ENCODE results near the gene ATF1.
"Not testable (repeated sequence)": the region's sequence is repeated elsewhere in the genome, so short reads cannot be mapped to it uniquely, and the experiment has no call there.

Gene ATF1

DNA sequence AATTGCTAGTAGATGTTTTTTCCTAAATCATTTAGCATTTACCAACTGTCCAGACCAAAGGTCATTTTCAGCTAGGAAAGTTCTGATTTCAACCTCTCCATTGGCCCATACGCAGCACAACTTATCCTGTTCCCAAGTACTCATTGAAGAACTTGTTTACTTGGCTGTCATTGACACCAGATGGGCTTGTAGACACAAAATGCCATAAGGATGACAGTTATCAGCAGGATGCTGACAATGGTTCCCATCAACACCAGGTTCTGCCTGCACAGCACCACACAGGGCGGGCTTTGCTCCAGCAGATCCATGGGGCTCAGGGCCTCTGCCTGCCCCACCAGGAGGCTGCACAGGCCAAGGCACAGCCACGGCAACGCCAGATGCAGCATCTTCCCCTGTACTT, 42.3 kb downstream of the ATF1 start:
- DNase-seq: no peak

DNA sequence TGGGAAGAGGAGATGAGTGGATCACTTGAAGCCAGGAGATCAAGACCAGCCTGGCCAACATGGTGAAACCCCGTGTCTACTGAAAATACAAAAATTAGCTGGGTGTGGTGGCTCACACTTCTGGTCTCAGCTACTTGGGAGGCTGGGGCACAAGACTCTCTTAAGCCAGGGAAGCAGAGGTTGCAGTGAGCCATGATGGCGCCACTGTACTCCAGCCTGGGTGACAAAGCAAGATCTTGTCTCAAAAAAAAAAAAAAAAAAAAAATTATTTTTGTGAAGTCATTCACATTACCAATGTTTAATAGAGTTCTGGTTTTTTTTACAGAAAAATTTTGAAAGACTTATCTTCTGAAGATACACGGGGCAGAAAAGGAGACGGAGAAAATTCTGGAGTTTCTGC, 45.2 kb downstream of the ATF1 start:
- not testable (repeated sequence) for DNase-seq

DNA sequence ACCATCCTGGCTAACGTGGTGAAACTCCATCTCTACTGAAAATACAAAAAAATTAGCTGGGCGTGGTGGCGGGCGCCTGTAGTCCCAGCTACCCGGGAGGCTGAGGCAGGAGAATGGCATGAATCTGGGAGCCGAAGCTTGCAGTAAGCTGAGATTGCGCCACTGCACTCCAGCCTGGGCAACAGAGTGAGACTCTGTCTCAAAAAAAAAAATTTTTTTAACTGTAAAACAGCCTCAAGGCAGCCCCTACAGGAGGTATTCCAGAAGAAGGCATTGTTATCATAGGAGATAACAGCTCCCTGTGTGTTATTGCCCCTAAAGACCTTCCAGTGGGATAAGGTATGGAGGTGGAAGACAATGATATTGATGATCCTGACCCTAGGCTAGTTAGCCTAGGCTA, 51.0 kb downstream of the ATF1 start:
- DNase-seq: not testable (repeated sequence)

DNA sequence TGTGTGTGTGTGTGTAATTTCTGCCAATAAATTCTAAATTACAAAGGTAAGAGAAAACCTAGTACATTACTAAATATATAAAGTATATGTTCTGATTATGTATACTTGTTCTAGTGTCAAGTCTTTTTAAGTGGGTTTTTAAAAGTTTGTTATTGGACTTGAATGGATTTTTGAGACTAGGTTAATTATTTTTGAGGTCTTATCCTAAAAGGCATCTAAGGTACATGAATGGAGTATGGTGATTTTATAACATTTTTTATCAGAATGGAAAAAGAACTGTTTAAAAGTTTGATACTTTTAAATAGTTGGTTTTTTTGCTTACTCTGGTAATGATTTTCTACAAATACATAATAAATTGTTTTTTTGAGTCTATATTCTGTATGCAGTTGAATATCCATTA, 56.3 kb downstream of the ATF1 start:
- no peak for DNase-seq

DNA sequence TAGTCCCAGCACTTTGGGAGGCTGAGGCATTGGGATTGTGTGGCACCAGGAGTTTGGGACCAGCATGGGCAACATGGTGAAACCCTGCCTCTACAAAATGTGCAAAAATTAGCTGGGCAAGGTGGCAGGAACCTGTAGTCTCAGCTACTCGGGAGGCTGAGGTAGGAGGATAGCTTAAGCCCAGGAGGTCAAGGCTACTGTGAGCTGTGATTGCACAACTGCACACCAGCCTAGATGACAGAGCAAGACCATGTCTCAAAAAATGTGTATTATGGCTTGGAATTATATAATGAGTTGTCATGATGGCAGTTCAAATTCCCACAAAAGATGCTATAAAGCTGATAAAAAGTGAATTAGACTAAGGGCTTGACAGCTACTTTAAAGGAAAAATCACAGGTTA, 58.2 kb downstream of the ATF1 start:
- no peak for DNase-seq

DNA sequence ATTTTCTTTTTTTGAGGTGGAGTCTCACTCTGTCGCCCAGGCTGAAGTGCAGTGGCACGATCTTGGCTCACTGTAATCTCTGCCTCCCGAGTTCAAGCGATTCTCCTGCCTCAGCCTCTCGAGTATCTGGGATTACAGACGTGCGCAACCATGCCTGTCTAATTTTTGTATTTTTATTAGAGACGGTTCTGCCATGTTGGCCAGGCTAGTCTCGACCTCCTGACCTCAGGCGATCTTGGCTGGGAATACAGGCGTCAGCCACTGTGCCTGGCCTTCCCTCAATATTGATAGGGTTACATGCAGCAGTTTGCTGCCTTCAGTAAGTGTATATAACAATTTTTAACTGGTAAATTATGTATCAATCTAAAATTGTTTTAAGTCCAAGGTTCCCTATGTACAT, 59.8 kb downstream of the ATF1 start:
- not testable (repeated sequence) for DNase-seq

DNA sequence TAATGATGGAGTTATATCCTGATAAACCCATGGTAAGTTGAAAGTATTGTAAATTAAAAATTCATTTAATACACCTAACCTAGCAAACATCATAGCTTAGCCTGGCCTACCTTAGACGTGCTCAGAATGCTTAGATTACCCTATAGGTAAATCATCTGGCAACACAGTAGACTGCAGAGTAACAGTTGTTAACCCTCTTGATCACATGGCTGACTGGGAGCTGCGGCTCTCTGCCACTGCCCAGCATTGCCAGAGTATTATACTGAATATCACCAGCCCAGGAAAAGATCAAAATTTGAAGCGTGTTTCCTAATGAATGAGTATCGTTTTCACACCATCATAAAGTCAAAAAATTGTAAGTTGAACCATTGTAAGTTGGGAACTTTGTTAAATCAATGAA, 61.0 kb downstream of the ATF1 start:
- DNase-seq: no peak

DNA sequence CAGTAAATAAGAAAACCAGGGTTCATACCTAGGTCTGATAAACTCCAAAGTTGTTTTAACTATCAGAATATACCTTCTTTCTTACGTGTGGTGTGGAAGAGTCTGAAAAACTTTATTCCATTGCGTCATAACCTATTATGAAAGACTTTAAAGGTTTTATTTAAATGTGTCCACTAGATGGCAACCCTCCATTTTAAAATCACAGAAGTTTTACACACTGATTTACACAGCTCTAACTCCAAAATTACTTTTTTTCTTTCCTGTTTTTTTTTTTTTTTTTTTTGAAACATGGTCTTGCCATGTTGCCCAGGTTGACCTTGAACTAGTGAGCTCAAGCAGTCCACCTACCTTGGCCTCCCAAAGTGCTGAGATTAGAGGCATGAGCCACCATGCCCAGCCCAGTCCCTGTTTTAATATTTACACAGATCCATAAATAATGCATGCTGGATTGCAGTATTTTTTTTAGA, 61.5 kb downstream of the ATF1 start:
- no peak for DNase-seq

DNA sequence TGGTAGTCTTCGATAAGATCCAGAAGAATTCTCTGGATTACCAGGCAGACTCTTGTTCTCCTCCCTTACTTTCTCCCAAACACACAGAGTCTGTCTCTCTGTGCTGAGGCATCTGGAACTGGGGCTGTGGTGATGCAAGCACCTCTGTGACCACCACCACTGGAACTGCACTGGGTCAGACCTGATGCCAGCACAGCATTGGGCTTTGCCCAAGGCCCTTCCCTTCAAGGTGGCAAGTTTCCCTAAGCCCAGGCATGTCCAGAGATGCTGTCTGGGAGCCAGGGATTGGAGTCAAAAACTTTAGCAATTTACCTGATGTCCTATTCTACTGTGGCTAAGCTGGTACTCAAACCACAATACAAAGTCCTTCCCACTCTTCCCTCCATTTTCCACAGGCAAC, 64.2 kb downstream of the ATF1 start:
- no peak for DNase-seq

DNA sequence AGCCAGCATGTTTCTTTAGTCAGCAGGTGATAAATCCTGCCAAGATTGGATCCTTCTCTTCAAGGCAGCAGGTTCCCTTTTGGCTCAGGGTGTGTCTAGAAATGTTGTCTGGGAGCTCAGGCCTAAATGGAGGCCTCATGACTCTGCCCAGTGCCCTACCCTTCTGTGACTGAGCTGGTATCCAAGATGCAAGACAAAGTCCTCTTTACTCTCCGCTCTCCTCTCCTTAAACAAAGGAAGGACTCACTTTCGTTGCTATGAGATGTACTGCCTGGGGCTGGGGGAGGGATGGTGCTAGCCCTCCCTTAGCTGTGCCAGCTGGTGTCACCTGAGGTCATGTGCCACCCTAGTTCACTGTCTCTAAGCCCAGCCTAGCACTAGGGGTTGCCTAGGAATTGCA, 65.0 kb downstream of the ATF1 start:
- DNase-seq: no peak

DNA sequence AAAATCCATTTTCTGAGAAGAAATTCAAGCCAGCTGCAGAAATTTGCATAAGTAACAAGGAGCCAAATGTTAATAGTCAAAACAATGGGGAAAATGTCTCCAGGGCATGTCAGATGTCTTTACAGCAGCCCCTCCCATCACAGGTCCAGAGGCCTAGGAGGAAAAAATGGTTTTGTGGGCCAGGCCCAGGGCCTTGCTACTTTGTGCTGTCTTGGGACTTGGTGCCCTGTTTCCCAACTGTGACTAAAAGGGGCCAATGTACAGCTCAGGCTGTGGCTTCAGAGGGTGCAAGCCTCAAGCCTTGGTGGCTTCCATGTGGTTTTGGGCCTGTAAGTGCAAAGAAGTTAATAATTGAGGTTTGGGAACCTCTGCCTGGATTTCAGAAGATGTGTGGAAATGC, 69.9 kb downstream of the ATF1 start:
- not testable (repeated sequence) for DNase-seq

DNA sequence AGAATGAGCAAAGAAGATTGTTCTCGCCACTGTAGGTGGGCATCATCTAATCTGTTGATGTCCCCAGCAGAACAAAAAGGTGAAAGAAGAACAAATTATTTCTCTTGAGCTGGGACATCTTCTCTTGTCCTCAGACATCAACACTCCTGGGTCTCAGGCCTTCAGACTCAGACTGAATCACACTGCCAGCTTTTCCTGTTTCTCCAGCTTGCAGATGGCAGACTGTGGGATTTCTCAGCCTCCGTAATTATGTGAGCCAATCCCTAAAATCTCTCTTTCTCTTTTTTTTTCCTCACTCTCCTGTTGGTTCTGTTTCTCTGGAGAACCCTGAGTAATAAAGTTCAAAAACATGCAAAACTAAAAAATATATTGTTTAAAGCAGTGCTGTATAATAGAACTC, 75.1 kb downstream of the ATF1 start:
- no peak for DNase-seq

DNA sequence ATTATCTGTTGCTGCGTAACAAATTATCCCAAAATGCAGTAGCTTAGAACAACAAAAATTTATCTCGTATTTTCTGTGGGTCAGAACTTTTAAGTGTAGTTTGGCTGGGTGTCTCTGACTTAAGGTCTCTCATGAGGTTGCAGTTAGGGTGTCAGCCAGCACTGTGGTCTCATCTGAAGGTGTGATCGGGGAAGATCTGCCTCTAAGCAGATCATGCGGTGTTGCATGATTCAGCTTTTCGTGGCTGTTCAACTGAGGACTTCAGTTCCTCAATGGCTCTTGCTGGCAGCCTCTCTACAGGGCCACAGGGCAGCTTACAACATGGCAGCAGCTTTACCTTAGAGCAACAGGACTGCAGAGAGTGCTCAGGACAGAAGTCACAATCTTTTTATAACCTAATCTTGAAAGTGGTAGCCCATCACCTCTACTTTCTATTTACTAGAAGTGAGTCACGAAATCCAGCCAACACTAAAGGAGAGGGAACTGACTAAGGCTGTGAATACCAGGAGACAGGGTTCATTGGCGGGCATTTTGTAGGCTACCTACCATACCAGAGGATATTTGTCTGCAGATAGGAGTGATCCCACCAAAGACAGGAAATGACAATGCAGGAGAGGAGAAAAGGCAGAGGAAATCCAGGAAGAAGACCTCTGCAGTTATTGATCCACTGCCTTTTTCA, 77.0 kb downstream of the ATF1 start:
- DNase-seq: no peak

DNA sequence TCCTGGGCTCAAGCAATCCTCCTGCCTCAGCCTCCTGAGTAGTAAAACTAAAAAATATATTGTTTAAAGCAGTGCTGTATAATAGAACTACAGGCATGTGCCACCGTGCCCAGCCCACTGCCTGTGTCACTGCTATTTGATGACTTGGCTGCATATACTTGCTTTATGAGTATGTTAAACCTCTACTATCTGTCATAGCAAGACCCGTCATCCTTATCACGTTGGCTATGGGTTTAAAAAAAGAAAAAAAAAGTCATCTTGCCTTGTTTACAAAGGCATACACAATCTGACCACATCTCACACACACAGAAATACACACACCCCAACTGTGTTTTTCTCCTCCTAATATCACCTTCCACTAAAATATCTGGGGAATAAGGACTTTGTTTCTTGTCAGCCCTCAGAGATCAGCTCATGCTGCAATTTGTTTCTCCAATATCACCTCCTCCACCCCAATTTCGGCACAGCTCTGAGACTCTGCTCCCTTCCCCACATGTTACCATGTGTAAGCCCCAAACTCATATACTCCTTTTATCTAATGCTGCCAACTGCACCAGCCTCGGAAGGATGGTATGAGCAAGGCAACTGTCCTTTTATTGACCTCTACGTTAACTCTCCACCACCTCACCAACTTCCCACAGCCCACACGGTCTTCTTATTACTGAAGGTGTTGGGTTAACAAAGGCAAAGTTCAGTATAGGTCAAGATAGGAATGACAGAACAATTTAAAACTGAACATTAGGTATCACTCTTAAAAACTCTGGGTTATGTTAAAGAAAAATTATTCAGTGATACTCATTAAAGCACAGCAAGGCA, 78.0 kb downstream of the ATF1 start:
- DNase-seq: no peak

DNA sequence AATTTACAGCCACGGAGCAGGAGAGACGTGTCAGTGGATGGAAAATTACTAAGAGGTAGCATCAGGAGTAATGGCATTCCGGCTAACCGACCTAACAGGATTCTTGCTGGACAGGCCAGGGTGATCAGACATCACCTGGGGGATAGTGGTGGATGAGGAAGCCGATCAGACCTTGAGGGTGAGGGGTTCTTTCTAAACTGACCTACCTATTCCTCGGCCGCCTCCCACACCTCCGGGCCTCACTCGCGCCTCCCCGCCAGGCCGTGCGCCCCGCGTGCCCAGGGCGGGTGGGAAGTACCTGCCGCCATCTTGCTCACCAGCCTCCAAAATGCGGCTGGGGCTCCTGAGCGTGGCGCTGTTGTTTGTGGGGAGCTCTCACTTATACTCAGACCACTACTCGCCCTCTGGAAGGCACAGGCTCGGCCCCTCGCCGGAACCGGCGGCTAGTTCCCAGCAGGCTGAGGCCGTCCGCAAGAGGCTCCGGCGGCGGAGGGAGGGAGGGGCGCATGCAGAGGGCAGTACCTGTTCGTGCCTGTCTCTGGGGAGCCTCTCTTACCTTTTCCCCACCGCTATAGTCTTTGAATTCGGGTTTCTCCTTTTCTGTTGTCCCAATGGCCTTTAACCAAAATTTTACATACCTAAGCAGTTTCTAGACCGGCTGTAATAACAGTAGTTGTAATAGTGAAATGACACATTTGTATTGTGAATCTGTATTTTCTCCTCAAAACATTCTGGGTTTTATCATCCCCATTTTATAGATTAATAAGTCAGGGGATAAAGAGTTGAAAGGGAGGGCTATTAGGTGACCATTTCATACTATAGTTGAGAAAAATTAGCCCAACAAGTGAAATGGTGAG, 79.0 kb downstream of the ATF1 start, which contains the start of gene TMPRSS12:
Gene TMPRSS12, plus strand, starts transcription at position 290 of the 857 bp plus-strand sequence. Its CDS starts 39 bp downstream, at position 329.
- DNase-seq: no peak

DNA sequence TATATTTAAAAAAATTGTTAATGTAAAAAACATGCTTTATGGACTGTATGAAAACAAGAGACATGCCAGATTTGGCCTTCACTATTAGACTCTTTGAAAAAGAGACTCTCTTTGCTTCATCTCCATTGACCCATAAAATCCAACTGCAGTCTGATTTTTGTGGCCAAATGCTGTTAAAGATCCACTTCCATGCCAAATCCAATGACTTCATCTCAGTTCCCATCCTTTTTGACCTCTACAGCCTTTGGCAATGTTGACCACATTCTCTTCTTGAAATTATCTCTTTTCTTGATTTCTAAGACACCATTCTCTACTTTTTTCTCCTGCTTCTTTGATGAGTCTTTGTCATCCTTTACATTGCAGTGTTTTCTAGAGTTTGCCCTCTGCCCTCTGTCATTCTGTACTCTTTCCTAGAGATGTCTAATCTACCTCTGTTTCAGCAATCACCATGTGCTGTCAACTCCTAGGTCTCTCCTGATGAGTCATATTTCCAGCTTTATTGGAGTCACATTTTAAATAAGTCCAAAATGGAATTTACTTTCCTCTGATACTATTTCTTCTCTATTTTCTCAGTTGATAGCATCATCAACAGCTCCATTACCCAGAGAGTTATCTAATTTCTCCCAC, 81.2 kb downstream of the ATF1 start:
- DNase-seq: no peak

DNA sequence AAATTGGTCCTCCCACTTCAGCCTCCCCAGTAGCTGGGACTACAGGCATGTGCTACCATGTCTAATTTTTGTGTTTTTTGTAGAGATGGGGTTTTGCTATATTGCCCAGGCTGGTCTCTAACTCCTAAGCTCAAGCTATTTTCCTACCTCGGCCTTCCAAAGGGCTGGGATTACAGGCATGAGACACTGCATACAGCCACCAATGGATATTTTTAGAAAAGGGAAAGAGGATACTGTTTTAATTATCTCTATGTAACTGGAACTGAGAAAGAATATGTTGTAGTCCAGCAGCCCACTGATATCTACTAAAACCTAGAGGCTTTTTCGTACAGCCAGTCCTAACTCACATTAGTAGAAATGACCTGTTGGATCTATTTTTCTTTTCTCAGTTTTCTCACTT, 85.1 kb downstream of the ATF1 start:
- DNase-seq: no peak

DNA sequence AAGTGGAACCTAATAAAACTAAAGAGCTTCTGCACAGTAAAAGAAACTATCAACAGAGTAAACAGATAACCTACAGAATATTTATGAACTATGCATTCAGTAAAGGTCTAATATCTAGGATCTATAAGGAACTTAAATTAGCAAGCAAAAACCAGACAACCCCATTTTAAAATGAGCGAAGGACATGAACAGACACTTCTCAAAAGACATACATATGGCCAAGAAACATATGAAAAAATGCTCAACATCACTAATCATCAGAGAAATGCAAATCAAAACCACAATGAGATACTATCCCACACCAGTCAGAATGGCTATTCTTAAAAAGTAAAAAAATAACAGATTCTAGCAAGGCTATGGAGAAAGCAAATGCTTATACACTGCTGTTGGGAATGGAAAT, 91.3 kb downstream of the ATF1 start:
- DNase-seq: not testable (repeated sequence)

DNA sequence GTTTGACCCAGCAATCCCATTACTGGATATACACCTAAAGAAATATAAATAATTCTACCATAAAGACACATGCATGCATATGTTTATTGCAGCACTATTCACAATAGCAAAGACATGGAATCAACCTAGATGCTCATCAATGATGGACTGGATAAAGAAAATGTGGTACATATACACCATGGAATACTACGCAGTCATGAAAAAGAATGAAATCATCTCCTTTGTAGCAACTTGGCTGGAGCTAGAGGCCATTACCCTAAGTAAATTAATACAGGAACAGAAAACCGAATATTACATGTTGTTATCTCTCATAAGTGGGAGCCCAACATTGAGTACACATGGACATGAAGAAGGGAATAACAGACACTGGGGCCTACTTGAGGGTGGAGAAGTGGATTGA, 91.8 kb downstream of the ATF1 start:
- not testable (repeated sequence) for DNase-seq

DNA sequence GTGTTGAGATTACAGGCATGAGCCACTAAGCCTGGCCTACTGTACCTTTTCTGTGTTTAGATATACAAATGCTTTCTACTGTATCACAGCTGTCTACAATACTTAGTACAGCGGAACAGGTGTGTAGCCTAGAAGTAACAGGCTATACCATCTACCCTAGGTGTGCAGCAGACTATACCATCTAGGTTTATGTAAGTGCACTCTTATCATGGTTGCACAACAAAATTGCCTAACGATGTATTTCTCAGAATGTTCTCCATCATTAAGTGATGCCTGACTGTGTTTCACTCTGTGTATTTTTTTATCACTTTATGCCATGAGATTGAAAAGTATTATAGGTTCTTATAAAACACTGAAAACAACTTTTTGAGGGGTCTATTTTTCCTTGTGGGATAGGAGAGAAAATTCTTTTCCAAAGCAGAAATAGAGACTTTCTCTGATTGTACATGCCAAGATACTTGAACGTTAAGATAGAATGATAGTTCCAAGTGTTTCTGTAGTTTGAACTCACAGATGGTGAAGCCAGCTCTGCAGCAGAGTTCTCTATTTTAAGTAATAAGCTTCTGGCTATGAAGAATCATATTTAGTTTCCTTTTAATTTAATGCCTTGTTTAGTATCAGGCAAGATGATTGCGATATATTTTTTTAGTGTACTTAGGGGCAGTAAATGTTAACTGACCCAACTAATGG, 95.9 kb downstream of the ATF1 start:
- no peak for DNase-seq

DNA sequence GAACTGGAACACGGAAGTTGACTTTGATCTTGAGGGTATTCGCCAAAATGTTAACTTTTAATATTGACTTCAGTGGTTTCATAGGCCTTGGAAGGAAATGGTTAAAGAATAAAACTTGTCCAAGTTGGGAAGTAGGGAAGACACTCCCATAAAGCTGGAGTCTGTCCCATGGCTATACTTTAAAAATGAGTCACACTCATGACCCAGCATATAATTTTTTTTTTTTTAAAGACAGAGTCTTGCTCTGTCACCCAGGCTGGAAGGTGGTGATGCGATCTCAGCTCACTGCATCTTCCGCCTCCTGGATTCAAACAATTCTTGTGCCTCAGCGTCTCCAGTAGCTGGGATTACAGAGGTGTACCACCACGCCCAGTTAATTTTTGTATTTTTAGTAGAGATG, 98.4 kb downstream of the ATF1 start:
- DNase-seq: no peak

DNA sequence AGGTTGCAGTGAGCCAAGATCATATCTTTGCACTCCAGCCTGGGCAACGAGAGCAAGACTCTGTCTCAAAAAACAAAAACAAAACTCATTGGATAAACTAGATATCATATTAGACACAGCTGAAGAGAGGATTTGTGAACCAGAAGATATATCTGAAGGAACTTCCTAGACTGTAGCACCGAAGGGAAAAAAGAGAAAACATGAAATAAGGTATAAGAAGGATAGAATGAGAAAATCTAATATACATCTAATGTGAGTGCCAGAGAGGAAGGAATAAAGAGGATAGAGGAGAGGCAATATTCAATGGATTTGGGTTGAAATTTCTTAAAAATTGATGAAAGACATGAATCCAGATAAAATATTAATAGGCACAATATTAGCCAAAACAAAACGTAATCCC, 101.4 kb downstream of the ATF1 start:
- no peak for DNase-seq
